GM12872 (cell line): ENCODE results near the gene L1CAM.

Source experiments
- TF ChIP-seq, protein P1 (sequence below): IDR thresholded peaks from 3 replicates; pipeline ENCODE4 v1.5.1; 2011; ENCODE audit warnings: low read depth, mild to moderate bottlenecking, low read length, moderate library complexity; ENCODE audit not compliant: insufficient read depth

L1CAM gene, protein sequence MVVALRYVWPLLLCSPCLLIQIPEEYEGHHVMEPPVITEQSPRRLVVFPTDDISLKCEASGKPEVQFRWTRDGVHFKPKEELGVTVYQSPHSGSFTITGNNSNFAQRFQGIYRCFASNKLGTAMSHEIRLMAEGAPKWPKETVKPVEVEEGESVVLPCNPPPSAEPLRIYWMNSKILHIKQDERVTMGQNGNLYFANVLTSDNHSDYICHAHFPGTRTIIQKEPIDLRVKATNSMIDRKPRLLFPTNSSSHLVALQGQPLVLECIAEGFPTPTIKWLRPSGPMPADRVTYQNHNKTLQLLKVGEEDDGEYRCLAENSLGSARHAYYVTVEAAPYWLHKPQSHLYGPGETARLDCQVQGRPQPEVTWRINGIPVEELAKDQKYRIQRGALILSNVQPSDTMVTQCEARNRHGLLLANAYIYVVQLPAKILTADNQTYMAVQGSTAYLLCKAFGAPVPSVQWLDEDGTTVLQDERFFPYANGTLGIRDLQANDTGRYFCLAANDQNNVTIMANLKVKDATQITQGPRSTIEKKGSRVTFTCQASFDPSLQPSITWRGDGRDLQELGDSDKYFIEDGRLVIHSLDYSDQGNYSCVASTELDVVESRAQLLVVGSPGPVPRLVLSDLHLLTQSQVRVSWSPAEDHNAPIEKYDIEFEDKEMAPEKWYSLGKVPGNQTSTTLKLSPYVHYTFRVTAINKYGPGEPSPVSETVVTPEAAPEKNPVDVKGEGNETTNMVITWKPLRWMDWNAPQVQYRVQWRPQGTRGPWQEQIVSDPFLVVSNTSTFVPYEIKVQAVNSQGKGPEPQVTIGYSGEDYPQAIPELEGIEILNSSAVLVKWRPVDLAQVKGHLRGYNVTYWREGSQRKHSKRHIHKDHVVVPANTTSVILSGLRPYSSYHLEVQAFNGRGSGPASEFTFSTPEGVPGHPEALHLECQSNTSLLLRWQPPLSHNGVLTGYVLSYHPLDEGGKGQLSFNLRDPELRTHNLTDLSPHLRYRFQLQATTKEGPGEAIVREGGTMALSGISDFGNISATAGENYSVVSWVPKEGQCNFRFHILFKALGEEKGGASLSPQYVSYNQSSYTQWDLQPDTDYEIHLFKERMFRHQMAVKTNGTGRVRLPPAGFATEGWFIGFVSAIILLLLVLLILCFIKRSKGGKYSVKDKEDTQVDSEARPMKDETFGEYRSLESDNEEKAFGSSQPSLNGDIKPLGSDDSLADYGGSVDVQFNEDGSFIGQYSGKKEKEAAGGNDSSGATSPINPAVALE

DNA sequence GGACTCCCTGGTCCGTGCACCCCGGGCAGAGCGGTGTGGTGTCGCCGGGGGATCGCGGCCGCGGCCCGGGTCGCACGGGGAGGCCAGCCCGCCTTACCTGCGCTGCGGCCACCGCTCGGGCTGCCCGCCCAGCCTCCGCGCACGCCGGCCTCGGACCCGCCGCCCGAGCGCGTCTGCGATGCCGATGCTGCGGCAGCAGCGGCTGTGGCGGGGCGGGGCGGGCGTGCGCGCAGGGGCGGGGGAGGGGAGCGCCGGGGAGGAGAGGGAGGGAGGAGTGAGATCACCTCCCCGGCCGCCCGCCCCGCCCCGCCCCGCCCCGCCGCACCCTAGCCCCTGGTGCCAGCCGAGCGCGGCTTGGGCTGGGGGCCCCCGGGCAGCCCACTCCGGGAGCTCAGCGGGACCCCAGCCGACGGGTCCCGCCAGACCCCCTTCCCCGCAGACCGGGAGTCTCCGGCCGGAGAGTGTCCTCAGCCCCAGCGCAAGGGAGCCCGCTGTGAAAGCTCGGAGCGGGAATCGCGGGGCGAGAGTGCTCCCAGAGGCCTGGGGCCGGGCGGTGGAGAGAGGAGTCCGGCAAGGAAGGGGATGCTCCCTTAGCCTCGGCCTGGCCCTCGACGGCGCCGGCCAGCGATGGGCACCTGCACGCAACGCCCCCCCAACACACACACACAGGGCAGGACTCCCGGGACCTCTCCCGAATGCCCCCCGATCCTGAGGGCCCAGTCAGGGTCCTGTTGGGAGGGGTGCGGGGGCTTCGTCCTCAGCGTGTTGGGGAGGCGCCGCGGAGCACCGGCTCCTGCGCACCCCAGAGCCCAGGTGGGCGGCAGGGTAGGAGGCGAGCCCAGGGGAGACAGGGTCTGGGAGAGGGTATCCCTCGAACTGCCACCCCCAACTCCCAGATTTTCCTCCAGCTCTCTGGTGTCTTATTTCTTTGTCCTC, at the start of gene L1CAM:
Gene L1CAM, minus strand, starts transcription at position 206 of the 936 bp plus-strand sequence. CDS start 10,337 bp downstream, outside the sequence.
- TF ChIP-seq, protein P1, sequence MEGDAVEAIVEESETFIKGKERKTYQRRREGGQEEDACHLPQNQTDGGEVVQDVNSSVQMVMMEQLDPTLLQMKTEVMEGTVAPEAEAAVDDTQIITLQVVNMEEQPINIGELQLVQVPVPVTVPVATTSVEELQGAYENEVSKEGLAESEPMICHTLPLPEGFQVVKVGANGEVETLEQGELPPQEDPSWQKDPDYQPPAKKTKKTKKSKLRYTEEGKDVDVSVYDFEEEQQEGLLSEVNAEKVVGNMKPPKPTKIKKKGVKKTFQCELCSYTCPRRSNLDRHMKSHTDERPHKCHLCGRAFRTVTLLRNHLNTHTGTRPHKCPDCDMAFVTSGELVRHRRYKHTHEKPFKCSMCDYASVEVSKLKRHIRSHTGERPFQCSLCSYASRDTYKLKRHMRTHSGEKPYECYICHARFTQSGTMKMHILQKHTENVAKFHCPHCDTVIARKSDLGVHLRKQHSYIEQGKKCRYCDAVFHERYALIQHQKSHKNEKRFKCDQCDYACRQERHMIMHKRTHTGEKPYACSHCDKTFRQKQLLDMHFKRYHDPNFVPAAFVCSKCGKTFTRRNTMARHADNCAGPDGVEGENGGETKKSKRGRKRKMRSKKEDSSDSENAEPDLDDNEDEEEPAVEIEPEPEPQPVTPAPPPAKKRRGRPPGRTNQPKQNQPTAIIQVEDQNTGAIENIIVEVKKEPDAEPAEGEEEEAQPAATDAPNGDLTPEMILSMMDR, result no peak

DNA sequence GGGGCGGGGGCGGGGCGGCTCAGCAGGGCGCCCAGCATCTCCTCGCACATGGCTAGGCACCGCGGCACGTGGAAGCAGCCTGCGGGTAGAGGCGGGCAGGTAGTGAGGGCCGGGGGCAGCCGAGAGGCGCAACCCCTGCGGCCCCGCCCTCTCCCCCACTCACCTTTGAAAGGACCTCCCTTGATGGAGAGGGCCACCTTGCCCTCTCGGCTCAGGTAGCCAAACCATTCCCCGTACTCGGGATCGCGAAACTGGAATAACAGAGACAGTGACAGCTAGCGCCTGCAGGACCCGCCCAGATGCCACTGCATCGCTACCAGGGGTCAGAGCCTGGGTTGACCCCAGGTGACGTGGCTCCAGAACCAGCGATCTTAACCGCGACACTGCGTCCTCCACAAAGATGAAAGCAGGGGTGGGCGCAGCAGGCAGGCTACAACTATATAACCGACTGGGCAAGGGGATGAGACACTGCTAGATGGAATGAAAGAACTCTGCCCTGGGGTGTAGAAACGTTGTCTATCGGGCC, 49.4 kb upstream of the L1CAM start:
- TF ChIP-seq, protein P1, result no peak

DNA sequence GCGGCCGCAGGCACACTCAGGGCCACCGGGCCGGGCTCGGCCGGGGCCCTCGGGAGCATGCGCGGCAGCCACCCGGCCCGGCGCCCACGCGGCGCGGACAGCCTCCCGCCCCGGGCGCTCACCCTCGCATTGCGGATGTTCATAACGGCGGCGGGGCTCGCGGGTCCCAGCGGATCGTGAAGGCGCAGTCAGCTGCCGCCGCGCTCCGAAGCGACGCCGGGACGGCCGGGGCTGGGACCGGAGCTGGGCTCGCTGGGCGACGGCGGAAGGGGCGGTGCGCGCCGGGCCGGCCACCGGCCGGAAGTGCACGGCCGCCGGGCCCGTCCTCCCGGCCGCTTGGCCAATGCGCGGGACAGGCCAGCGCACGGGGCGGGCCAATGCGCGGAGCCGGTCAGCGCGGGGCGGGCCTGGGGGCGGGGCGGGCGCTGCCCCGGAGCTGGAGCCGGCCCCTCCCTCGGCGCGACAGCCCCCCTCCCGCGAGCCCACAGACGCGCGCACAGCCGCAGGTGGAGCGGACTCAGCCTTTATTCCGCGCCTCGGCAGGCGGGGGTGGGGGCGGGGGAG, 48.9 kb upstream of the L1CAM start, which contains the start of gene NAA10:
Gene NAA10, minus strand, starts transcription at position 276 of the 564 bp plus-strand sequence. Its CDS starts 133 bp downstream, at position 143.
- TF ChIP-seq, protein P1, result no peak

DNA sequence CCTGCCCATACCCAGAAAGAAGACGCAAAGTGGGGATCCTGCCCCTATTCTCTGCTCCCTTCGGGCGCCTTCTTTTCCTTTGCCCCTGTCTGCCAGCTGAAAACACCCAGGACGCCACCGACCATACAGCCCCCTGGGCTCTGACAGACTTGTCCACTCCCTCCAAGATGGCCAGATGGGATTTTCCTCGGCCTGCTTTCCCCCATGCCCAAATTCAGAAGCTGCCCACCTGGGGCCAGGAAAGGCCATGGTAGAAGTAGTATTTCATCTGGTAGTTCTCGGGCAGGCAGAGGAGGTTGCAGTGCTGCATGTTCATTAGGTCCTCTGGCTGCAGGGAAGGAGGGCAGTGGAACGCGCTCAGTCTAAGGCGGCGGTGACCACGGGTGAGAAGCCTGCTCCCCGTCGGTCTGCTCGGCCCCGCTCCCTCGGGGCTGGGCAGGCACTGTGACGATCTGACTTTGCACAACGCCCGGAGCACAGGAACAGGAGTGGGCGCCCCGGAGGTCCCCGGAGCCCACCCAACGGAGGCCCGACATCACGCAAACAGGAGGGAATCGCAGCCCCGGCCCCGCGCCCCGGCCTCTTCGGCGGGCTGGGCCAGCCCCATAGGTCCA, 48.3 kb upstream of the L1CAM start:
- TF ChIP-seq, protein P1, result no peak

DNA sequence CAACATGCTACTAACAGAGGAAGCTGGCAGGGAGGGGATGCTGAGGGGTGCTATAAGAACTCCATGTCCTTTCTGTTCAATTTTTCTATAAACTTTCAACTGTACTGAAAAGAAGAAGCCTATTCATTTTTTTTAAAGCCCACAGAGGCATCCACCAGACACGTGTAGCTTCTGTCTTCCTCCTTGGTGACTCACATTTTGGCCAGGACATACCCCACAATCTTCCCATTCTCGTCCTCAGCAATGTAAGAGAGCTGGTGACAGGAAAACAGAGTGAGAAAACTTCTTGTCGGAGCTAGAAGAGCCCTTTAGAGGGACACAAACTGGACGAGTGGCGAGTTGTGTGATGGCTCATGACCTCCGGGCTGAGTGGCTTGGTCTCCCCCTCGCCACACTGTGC, 47.8 kb upstream of the L1CAM start:
- TF ChIP-seq, protein P1, result no peak
